ENCODE data around the gene SERHL2.
A peak's percentile ranks its signal among the peaks of the same experiment; 100 is the strongest.
"Not testable (repeated sequence)": the region's sequence is repeated elsewhere in the genome, so short reads cannot be mapped to it uniquely, and the experiment has no call there.

The SERHL2 gene

GRCh38 chr22:42533638-42533977, 20.1 kb upstream of the SERHL2 start:
- no peak for TF ChIP-seq CTCF (IDR thresholded peaks at IDR 0.05; ENCODE audit: low read length, missing control alignments)
- no peak overlapping the region for H3K4me3 ChIP-seq (replicated peaks; ENCODE audit: low read depth, low read length)
- DNase-seq (ENCODE audit: low read depth), result no peak

GRCh38 chr22:42535082-42535731, 18.5 kb upstream of the SERHL2 start:
- not testable (repeated sequence) for DNase-seq (ENCODE audit: low read depth); H3K4me3 ChIP-seq (replicated peaks; ENCODE audit: low read depth, low read length)

GRCh38 chr22:42536166-42536565, 17.6 kb upstream of the SERHL2 start:
- no peak overlapping the region for H3K4me3 ChIP-seq (replicated peaks; ENCODE audit: low read depth, low read length)
- no peak for TF ChIP-seq CTCF (IDR thresholded peaks at IDR 0.05; ENCODE audit: low read length, missing control alignments)
- DNase-seq (ENCODE audit: low read depth), result no peak

DNA sequence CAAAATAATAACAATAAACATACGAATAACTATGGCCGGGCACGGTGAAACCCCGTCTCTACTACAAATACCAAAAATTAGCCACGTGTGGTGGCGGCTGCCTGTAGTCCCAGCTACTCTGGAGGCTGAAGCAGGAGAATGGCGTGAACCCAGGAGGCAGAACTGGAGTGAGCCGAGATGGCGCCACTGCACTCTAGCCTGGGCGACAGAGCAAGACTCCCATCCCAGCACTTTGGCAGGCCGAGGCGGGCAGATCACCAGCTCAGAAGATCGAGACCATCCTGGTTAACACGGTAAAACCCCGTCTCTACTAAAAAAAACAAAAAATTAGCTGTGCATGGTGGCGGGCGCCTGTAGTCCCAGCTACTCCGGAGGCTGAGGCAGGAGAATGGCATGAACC, 17.1 kb upstream of the SERHL2 start:
- not testable (repeated sequence) for DNase-seq (ENCODE audit: low read depth); H3K4me3 ChIP-seq (replicated peaks; ENCODE audit: low read depth, low read length)

DNA sequence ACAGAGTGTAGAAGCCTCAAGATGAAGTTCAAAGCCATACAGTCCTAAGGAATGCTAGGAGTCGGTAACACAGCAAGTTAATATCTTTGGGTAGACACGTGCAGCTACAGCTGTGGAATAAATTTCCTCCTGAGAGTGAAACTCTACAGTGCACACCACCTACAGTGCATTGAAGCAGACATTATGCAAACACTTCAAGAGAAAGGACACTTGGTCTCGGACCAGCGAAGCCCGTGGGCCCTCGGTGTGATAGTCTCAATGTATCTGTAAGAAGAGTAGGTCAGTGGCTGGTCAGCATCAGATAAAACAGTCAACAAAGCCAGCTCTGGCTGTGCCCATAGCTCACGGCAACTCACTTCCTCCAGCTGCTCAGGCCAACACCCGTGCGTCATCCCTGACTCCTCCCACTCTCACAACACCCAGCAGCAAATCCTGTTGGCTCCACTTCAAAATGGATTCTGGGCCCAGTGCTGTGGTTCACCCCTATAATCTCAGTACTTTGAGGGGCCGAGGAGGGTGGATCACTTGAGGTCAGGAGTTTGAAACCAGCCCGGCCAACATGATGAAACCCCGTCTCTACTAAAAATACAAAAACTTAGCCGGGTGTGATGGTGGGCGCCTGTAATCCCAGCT, 16.4 kb upstream of the SERHL2 start:
- not testable (repeated sequence) for H3K4me3 ChIP-seq (replicated peaks; ENCODE audit: low read depth, low read length)
- peak; percentile 29 for DNase-seq (ENCODE audit: low read depth)

DNA sequence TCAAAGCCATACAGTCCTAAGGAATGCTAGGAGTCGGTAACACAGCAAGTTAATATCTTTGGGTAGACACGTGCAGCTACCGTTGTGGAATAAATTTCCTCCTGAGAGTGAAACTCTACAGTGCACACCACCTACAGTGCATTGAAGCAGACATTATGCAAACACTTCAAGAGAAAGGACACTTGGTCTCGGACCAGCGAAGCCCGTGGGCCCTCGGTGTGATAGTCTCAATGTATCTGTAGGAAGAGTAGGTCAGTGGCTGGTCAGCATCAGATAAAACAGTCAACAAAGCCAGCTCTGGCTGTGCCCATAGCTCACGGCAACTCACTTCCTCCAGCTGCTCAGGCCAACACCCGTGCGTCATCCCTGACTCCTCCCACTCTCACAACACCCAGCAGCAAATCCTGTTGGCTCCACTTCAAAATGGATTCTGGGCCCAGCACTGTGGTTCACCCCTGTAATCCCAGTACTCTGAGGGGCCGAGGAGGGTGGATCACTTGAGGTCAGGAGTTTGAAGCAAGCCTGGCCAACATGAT, 14.5 kb upstream of the SERHL2 start:
- DNase-seq (ENCODE audit: low read depth), result peak; percentile 81
- not testable (repeated sequence) for H3K4me3 ChIP-seq (replicated peaks; ENCODE audit: low read depth, low read length)

GRCh38 chr22:42544686-42545085, 9.1 kb upstream of the SERHL2 start:
- no peak for TF ChIP-seq CTCF (IDR thresholded peaks at IDR 0.05; ENCODE audit: low read length, missing control alignments)
- no peak overlapping the region for H3K4me3 ChIP-seq (replicated peaks; ENCODE audit: low read depth, low read length)
- peak; percentile 91 for DNase-seq (ENCODE audit: low read depth)

DNA sequence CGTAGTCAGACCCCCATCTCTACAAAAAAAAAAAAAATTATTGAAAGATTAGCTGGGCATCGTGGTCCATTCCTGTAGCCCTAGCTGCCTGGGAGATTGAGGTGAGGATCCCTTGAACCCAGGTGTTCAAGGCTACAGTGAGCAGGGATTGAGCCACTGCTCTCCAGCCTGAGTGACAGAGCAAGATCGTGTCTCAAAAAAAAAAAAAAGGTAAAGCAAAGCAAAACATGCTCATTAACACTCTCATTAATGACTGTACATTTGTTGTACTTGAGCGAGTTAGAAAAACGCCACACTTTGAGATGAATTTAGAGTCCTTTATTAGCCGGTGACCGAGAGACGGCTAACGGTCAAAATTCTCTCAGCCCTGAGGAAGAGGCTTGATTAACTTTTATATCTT, 6.2 kb upstream of the SERHL2 start:
- TF ChIP-seq CTCF (IDR thresholded peaks at IDR 0.05; ENCODE audit: low read length, missing control alignments), result no peak
- no peak overlapping the region for H3K4me3 ChIP-seq (replicated peaks; ENCODE audit: low read depth, low read length)
- no peak for DNase-seq (ENCODE audit: low read depth)

DNA sequence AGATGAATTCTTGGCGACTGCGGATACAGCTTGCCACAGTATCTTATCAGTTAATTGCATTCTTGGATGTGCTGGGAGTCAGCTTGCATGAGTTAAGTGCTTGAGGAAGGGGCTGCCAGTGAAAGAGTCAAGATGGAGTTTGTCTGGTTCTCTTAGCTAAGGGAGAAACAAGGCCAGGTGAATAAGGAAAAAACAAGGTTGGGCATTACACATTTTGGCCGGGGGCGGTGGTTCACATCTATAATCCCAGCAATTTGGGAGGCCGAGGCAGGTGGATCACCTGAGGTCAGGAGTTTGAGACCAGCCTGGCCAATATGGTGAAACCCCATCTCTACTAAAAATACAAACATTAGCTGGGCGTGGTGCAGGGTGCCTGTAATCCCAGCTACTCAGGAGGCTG, 5.6 kb upstream of the SERHL2 start:
- DNase-seq (ENCODE audit: low read depth); H3K4me3 ChIP-seq (replicated peaks; ENCODE audit: low read depth, low read length): not testable (repeated sequence)

Data from fibroblast of pulmonary artery (primary cell).